Measurements from ENCODE around the gene RCAN3.

DNA sequence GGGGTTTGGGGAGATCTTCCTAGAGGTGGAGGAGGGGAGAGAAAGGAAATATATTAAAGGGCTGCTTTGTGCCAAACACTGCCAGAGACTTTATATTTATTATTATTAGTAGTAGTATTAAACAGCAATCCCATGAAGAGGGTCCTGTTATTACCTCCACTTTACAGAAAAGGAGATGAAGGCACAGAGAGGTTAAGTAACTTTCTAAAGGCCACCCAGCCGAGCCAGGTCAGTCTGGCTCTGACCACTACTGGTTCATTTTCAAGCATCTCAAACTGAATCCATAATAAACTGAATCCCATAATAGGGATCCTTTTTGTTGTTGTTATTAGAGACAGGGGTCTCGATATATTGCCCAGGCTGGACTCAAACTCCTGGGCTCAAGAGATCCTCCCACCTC, 65.8 kb downstream of the RCAN3 start:
- TF ChIP-seq EP300 (IDR thresholded peaks at IDR 0.05) (no peak), POLR2AphosphoS5 (IDR thresholded peaks at IDR 0.05) (no peak)
- TF ChIP-seq, protein P1, sequence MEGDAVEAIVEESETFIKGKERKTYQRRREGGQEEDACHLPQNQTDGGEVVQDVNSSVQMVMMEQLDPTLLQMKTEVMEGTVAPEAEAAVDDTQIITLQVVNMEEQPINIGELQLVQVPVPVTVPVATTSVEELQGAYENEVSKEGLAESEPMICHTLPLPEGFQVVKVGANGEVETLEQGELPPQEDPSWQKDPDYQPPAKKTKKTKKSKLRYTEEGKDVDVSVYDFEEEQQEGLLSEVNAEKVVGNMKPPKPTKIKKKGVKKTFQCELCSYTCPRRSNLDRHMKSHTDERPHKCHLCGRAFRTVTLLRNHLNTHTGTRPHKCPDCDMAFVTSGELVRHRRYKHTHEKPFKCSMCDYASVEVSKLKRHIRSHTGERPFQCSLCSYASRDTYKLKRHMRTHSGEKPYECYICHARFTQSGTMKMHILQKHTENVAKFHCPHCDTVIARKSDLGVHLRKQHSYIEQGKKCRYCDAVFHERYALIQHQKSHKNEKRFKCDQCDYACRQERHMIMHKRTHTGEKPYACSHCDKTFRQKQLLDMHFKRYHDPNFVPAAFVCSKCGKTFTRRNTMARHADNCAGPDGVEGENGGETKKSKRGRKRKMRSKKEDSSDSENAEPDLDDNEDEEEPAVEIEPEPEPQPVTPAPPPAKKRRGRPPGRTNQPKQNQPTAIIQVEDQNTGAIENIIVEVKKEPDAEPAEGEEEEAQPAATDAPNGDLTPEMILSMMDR (IDR thresholded peaks at IDR 0.05): no peak

All from sigmoid colon (tissue), 4 donors.